ENCODE measurements around the gene DEXI.

GRCh38 chr16:10934325-10935107, 7.8 kb downstream of the DEXI start:
- no peak for TF ChIP-seq CTCF (IDR thresholded peaks at IDR 0.05 in 4 of 5, conservative IDR thresholded peaks at IDR 0.05 in 1 of 5)
- no peak for TF ChIP-seq POLR2A (IDR thresholded peaks at IDR 0.05)
